Measurements from ENCODE around the gene FHL2. TPM values are rescaled to one million over a fixed set of nuclear protein-coding genes. Genes with fewer than 3 reads are reported as not detected.

Gene FHL2
- polyA plus RNA-seq, 3 donors, result 0.03 TPM; not detected in 1

- Mint-ChIP-seq H3K27me3 (ENCODE audit: low read depth in 3 of 3) (peaks cover 1 to 5% (median 3%) of the 10 kb centered on the region in 3 donors), H3K27ac (no peak overlapping the region), H3K36me3 (no peaks in the 10 kb centered on the region), H3K9me3 (no peaks in the 10 kb centered on the region), H3K4me1 (no peaks in the 10 kb centered on the region), H3K4me3 (no peak overlapping the region)
- H3K27me3 ChIP-seq (ENCODE audit: control insufficient read depth in 2 of 2, insufficient read depth in 2 of 2, low read length in 2 of 2), result no peaks in the 10 kb centered on the region
- no peak overlapping the region for H3K4me2 ChIP-seq (replicated peaks; ENCODE audit: extremely low read depth, low read length, poor library complexity, severe bottlenecking)
- no peak overlapping the region for H3K4me3 ChIP-seq (replicated peaks in 1 of 3; ENCODE audit: low read depth in 2 of 3, low read length in 3 of 3)
- DNase-seq, result no peak
- no peaks in the 10 kb centered on the region for H3K79me2 ChIP-seq (ENCODE audit: insufficient read depth, low read length)
- no peaks in the 10 kb centered on the region for H3K9me3 ChIP-seq (replicated peaks in 1 of 2; ENCODE audit: control insufficient read depth in 1 of 2, insufficient read depth in 1 of 2, low read length in 2 of 2)
- no peak overlapping the region for H3K9ac ChIP-seq (ENCODE audit: insufficient read depth, low read length, poor library complexity, severe bottlenecking)
- intact Hi-C loops (cut with micrococcal nuclease), result no loop called here
- 100% methylated on average over 1 of the region's 5 CpGs for WGBS (ENCODE audit: insufficient coverage)
- no peaks in the 10 kb centered on the region for H3K36me3 ChIP-seq (replicated peaks in 1 of 2; ENCODE audit: control insufficient read depth in 1 of 2, insufficient read depth in 2 of 2, low read length in 2 of 2)
- H2AFZ ChIP-seq (ENCODE audit: insufficient read depth, low read depth, low read length, poor library complexity, severe bottlenecking), result no peak overlapping the region
- no peak overlapping the region for H3K27ac ChIP-seq (ENCODE audit: low read depth in 1 of 2, low read length in 2 of 2)
- H4K20me1 ChIP-seq (ENCODE audit: insufficient read depth, low read length), result no peaks in the 10 kb centered on the region
- H3K4me1 ChIP-seq (ENCODE audit: control insufficient read depth in 1 of 2, insufficient read depth in 2 of 2, low read length in 2 of 2), result no peaks in the 10 kb centered on the region
- TF ChIP-seq, protein P1, sequence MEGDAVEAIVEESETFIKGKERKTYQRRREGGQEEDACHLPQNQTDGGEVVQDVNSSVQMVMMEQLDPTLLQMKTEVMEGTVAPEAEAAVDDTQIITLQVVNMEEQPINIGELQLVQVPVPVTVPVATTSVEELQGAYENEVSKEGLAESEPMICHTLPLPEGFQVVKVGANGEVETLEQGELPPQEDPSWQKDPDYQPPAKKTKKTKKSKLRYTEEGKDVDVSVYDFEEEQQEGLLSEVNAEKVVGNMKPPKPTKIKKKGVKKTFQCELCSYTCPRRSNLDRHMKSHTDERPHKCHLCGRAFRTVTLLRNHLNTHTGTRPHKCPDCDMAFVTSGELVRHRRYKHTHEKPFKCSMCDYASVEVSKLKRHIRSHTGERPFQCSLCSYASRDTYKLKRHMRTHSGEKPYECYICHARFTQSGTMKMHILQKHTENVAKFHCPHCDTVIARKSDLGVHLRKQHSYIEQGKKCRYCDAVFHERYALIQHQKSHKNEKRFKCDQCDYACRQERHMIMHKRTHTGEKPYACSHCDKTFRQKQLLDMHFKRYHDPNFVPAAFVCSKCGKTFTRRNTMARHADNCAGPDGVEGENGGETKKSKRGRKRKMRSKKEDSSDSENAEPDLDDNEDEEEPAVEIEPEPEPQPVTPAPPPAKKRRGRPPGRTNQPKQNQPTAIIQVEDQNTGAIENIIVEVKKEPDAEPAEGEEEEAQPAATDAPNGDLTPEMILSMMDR (IDR thresholded peaks at IDR 0.05), result no peak
Observed at GRCh38 chr2:105445498-105445897, 46.6 kb upstream of the FHL2 start.

- Histone ChIP-seq H3K4me3 (replicated peaks in 1 of 3; ENCODE audit: low read depth in 2 of 3, low read length in 3 of 3) (no peak overlapping the region), H3K9me3 (replicated peaks in 1 of 2; ENCODE audit: control insufficient read depth in 1 of 2, insufficient read depth in 1 of 2, low read length in 2 of 2) (no peaks in the 10 kb centered on the region), H2AFZ (ENCODE audit: insufficient read depth, low read depth, low read length, poor library complexity, severe bottlenecking) (no peak overlapping the region), H3K79me2 (ENCODE audit: insufficient read depth, low read length) (no peaks in the 10 kb centered on the region), H3K9ac (ENCODE audit: insufficient read depth, low read length, poor library complexity, severe bottlenecking) (no peak overlapping the region), H3K4me1 (ENCODE audit: control insufficient read depth in 1 of 2, insufficient read depth in 2 of 2, low read length in 2 of 2) (no peaks in the 10 kb centered on the region), H4K20me1 (ENCODE audit: insufficient read depth, low read length) (no peaks in the 10 kb centered on the region), H3K36me3 (replicated peaks in 1 of 2; ENCODE audit: control insufficient read depth in 1 of 2, insufficient read depth in 2 of 2, low read length in 2 of 2) (no peaks in the 10 kb centered on the region), H3K27me3 (ENCODE audit: control insufficient read depth in 2 of 2, insufficient read depth in 2 of 2, low read length in 2 of 2) (no peaks in the 10 kb centered on the region), H3K27ac (ENCODE audit: low read depth in 1 of 2, low read length in 2 of 2) (no peak overlapping the region), H3K4me2 (replicated peaks; ENCODE audit: extremely low read depth, low read length, poor library complexity, severe bottlenecking) (no peak overlapping the region)
- H3K27ac Mint-ChIP-seq, result no peak overlapping the region
- no peak for DNase-seq
- TF ChIP-seq, protein P1 (IDR thresholded peaks at IDR 0.05), result no peak
- H3K27me3 Mint-ChIP-seq (ENCODE audit: low read depth in 3 of 3), result peaks cover 1 to 5% (median 1%) of the 10 kb centered on the region in 3 donors
- intact Hi-C loops (cut with micrococcal nuclease), result no loop called here
- H3K9me3 Mint-ChIP-seq, result no peaks in the 10 kb centered on the region
- no peaks in the 10 kb centered on the region for H3K36me3 Mint-ChIP-seq
- 95% methylated on average over 7 of the region's 10 CpGs for WGBS (ENCODE audit: insufficient coverage)
- no peak overlapping the region for H3K4me3 Mint-ChIP-seq
- no peaks in the 10 kb centered on the region for H3K4me1 Mint-ChIP-seq
Observed at GRCh38 chr2:105443617-105444598, 45.1 kb upstream of the FHL2 start.
